Right lobe of liver (tissue), 6 donors: Measurements from ENCODE around the gene SURF4. TPM values are rescaled to one million over a fixed set of nuclear protein-coding genes. Genes with fewer than 3 reads are reported as not detected.

Source experiments
- ATAC-seq, 4 donors: fragments of 200-7000 bp; cut with Tn5 transposase; one replicate each; pipeline ENCODE4 v1.9.1; 2020; ENCODE audit warnings: mild to moderate bottlenecking in 4 of 4, moderate library complexity in 4 of 4
- DNase-seq, 3 donors: peaks; one replicate each; pipeline ENCODE4 v3.0.0-alpha.2; 2020
- H3K27ac ChIP-seq, 3 donors: fragments of 200-600 bp; one replicate each; pipeline ENCODE4 v1.8.0; 2022
- H3K27me3 ChIP-seq, 2 donors: fragments of 200-600 bp; one replicate each; pipeline ENCODE4 v1.8.0; 2022
- H3K36me3 ChIP-seq, 4 donors: fragments of 200-600 bp; sonication (generic) in 1 of 4; one replicate each; pipeline versions ENCODE4 v1.5.1 to v1.8.0; 2017 to 2022; ENCODE audit warnings: control low read depth in 1 of 4
- H3K4me1 ChIP-seq, 4 donors: fragments of 200-600 bp; sonication (generic) in 1 of 4; one replicate each; pipeline versions ENCODE4 v1.5.1 to v1.8.0; 2017 to 2022; ENCODE audit warnings: control low read depth in 1 of 4
- H3K4me3 ChIP-seq, 3 donors: fragments of 200-600 bp; one replicate each; pipeline ENCODE4 v1.8.0; 2022
- H3K9me3 ChIP-seq, 4 donors: fragments of 200-600 bp; sonication (generic) in 1 of 4; one replicate each; pipeline versions ENCODE4 v1.5.1 to v1.8.0; 2017 to 2022; ENCODE audit warnings: control low read depth in 1 of 4
- POLR2A ChIP-seq: fragments of 450-650 bp; IDR thresholded peaks from one replicate; pipeline ENCODE4 v1.6.1; 2017; ENCODE audit warnings: antibody characterized with exemption, mild to moderate bottlenecking
- WGBS: methylation state at CpG from one replicate; pipeline ENCODE4 v1.1.6; 2018; ENCODE audit warnings: low coverage, low lambda C conversion rate; ENCODE audit not compliant: insufficient coverage; ENCODE audit errors: missing lambda C conversion rate; 5-methylcytosine and 5-hydroxymethylcytosine counted together
- intact Hi-C, 2 donors: fragments of 100-400 bp; cut with DNase I; formaldehyde crosslinking; loops; one replicate each; pipeline versions ENCODE4 v1.11.2 to v1.14.1; 2022
- total RNA-seq, 6 experiments: library from RNA; depleted of rRNA in 2 of 6; stranded (reverse); fragments of >200 nt in 2 of 6; fragmentation: NEBNext Ultra II Directional in 3 of 6; extraction: Animal tissue kit (Norgen Biotek cat#: 25700) in 3 of 6; gene quantifications; one replicate each; pipeline versions ENCODE4 v1.1.0 to v1.2.4, GENCODE V29; 2016 to 2023
- TF ChIP-seq, protein P1 (sequence below), 4 donors: fragments of 200-600 bp in 3 of 4; fragments of 450-650 bp in 1 of 4; IDR thresholded peaks; one replicate each; pipeline versions ENCODE4 v1.5.1 to v1.8.0; 2016 to 2022; ENCODE audit warnings: antibody characterized with exemption in 4 of 4, mild to moderate bottlenecking in 2 of 4
- donor health status: DM: no; HTN: yes; CAD: no.
- donor health status: DM: no; HTN: no; CAD: no.
- donor health status: DM: no; HTN: no; CAD: no.
- donor health status: DM: no; HTN: yes; CAD: no.
- donor health status: DM: no; HTN: yes; CAD: no.

SURF4 gene
- total RNA-seq, 6 experiments from 2014 or later, result 181 to 243 (median 213) TPM

DNA sequence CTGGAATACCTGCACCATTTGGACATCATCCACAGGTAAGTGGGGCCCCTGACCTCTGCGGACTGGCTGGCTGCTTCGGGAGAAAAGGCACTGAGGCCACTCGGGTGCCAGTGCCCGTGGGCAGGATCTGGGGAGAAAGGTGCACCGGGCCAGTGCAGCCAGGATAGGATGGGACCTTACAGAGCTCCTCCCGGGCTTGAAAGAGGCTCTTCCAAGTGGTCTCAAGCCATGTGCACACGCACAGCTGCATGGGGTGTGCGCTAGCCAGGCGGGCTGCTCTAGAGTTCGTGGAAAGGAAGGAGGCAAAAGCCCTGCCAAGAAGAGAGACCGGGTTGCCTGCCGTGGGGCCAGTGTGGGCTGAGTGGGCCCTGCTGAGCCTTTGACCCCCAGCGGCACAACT lies 13.7 kb upstream of the SURF4 start:
- DNase-seq (no peak), ATAC-seq (no peak)
- TF ChIP-seq, protein P1, sequence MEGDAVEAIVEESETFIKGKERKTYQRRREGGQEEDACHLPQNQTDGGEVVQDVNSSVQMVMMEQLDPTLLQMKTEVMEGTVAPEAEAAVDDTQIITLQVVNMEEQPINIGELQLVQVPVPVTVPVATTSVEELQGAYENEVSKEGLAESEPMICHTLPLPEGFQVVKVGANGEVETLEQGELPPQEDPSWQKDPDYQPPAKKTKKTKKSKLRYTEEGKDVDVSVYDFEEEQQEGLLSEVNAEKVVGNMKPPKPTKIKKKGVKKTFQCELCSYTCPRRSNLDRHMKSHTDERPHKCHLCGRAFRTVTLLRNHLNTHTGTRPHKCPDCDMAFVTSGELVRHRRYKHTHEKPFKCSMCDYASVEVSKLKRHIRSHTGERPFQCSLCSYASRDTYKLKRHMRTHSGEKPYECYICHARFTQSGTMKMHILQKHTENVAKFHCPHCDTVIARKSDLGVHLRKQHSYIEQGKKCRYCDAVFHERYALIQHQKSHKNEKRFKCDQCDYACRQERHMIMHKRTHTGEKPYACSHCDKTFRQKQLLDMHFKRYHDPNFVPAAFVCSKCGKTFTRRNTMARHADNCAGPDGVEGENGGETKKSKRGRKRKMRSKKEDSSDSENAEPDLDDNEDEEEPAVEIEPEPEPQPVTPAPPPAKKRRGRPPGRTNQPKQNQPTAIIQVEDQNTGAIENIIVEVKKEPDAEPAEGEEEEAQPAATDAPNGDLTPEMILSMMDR (IDR thresholded peaks at IDR 0.05), result no peak
- TF ChIP-seq POLR2A, result no peak
- WGBS, result no CpG with 5 or more reads among the region's 13 CpGs
- Histone ChIP-seq H3K36me3 (no peaks in the 10 kb centered on the region), H3K27me3 (no peaks in the 10 kb centered on the region), H3K9me3 (no peaks in the 10 kb centered on the region), H3K4me1 (no peaks in the 10 kb centered on the region), H3K4me3 (no peak overlapping the region), H3K27ac (no peak overlapping the region)
- intact Hi-C loops, result loop anchor here in 1 of 2 donors (10.0 kb wide), 1 partner anchor 55 kb away; the partner anchor contains the start of gene SURF6

GRCh38 chr9:133389025-133389557 lies 13.2 kb upstream of the SURF4 start:
- no CpG with 5 or more reads among the region's 12 CpGs for WGBS
- ATAC-seq, result no peak
- no peak overlapping the region for H3K27ac ChIP-seq
- H3K36me3 ChIP-seq, result no peaks in the 10 kb centered on the region
- no peak overlapping the region for H3K4me3 ChIP-seq
- no peaks in the 10 kb centered on the region for H3K9me3 ChIP-seq
- intact Hi-C loops, result loop anchor here in 1 of 2 donors (10.0 kb wide), 1 partner anchor 54 kb away; the partner anchor contains the start of gene SURF6
- H3K27me3 ChIP-seq, result no peaks in the 10 kb centered on the region
- no peaks in the 10 kb centered on the region for H3K4me1 ChIP-seq
- no peak for DNase-seq
- TF ChIP-seq, protein P1 (IDR thresholded peaks at IDR 0.05), result no peak
- TF ChIP-seq POLR2A, result no peak

DNA sequence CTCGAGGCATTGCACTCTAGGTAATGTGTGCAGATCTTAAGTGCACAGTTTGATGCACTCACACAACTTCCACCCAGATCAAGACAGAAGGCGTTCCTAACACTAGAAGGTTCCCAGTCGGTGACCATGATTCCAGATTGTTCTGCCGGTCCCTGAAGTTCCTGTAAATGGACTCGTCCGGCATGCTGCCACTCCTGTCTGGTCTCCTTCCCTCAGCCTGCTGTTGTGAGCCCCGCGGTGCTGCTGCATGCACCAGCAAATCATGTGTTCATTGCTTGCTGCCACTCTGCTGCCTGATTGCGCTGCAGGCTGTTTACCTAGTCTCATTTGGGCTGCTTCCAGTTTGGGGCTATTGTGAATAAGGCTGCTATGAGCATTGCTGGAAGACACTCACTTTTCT lies 11.8 kb upstream of the SURF4 start:
- TF ChIP-seq, protein P1 (IDR thresholded peaks at IDR 0.05), result no peak
- no peak for TF ChIP-seq POLR2A
- no peaks in the 10 kb centered on the region for H3K9me3 ChIP-seq
- H3K36me3 ChIP-seq, result no peaks in the 10 kb centered on the region
- ATAC-seq, result no peak
- H3K4me3 ChIP-seq, result no peak overlapping the region
- H3K4me1 ChIP-seq, result no peaks in the 10 kb centered on the region
- 87% methylated on average over 9 of the region's 9 CpGs for WGBS
- DNase-seq, result no peak
- intact Hi-C loops, result loop anchor here in 1 of 2 donors (10.0 kb wide), 1 partner anchor 53 kb away; the partner anchor contains the start of gene SURF6
- H3K27ac ChIP-seq, result no peak overlapping the region
- no peaks in the 10 kb centered on the region for H3K27me3 ChIP-seq

GRCh38 chr9:133386338-133386737 lies 10.5 kb upstream of the SURF4 start:
- H3K27ac ChIP-seq, result no peak overlapping the region
- WGBS, result no CpG with 5 or more reads among the region's 13 CpGs
- intact Hi-C loops, result loop anchor here in 1 of 2 donors (10.0 kb wide), 1 partner anchor 52 kb away; the partner anchor contains the start of gene SURF6
- no peak for TF ChIP-seq POLR2A
- TF ChIP-seq, protein P1 (IDR thresholded peaks at IDR 0.05), result no peak
- no peak for ATAC-seq
- no peaks in the 10 kb centered on the region for H3K4me1 ChIP-seq
- no peaks in the 10 kb centered on the region for H3K9me3 ChIP-seq
- no peaks in the 10 kb centered on the region for H3K36me3 ChIP-seq
- DNase-seq, result no peak
- no peak overlapping the region for H3K4me3 ChIP-seq
- no peaks in the 10 kb centered on the region for H3K27me3 ChIP-seq
